Activated naive CD8-positive, alpha-beta T cell treated with anti-CD3 and anti-CD28 coated beads, Interleukin-2, amount 10 ng/mL, durations not matched to agents 7 days and 5 days (primary cell): Measurements from ENCODE around the gene STK31. TPM values are rescaled to one million over a fixed set of nuclear protein-coding genes. Genes with fewer than 3 reads are reported as not detected.

Source experiments
- ATAC-seq: fragments of 150-1000 bp; cut with Tn5 transposase; one replicate; pipeline ENCODE4 v1.10.0; 2021; ENCODE audit warnings: low read depth, moderate library complexity
- POLR2A ChIA-PET: fragments of 350-600 bp; sonication (Branson Sonifier 250); formaldehyde crosslinking; loops from one replicate; lab custom pipeline; 2021; ENCODE audit warnings: antibody characterized with exemption; lab: Charles Lee
- DNase-seq: peaks from one replicate; pipeline ENCODE4 v3.0.0; 2021
- H3K27ac Mint-ChIP-seq: one replicate; pipeline ENCODE4 v1.8.0; 2022; ENCODE audit warnings: mild to moderate bottlenecking, mixed read lengths
- H3K27me3 Mint-ChIP-seq: one replicate; pipeline ENCODE4 v1.8.0; 2022; ENCODE audit warnings: mild to moderate bottlenecking, moderate library complexity, mixed read lengths
- H3K36me3 Mint-ChIP-seq: one replicate; pipeline ENCODE4 v1.8.0; 2021; ENCODE audit warnings: mild to moderate bottlenecking, mixed read lengths
- H3K4me1 Mint-ChIP-seq: one replicate; pipeline ENCODE4 v1.8.0; 2021; ENCODE audit warnings: mixed read lengths
- H3K4me3 Mint-ChIP-seq: one replicate; pipeline ENCODE4 v1.8.0; 2022; ENCODE audit warnings: mild to moderate bottlenecking, moderate library complexity, mixed read lengths
- H3K9me3 Mint-ChIP-seq: one replicate; pipeline ENCODE4 v1.8.0; 2021; ENCODE audit warnings: mixed read lengths
- total RNA-seq, 2 experiments: library from RNA; stranded (reverse); gene quantifications; one replicate each; pipeline ENCODE4 v1.2.3, GENCODE V29; 2021

Gene STK31
- total RNA-seq, 2 experiments from 2014 or later, result 0.48 to 0.80 TPM

GRCh38 chr7:23689165-23689564 lies 20.9 kb upstream of the STK31 start:
- Mint-ChIP-seq H3K27ac (no peak overlapping the region), H3K27me3 (no peaks in the 10 kb centered on the region)
- POLR2A ChIA-PET, result no interaction called here

GRCh38 chr7:23691320-23691719 lies 18.7 kb upstream of the STK31 start:
- POLR2A ChIA-PET, result no interaction called here
- Mint-ChIP-seq H3K4me3 (no peak overlapping the region), H3K4me1 (no peaks in the 10 kb centered on the region), H3K9me3 (no peaks in the 10 kb centered on the region), H3K27ac (no peak overlapping the region), H3K27me3 (no peaks in the 10 kb centered on the region), H3K36me3 (peaks cover 19% of the 10 kb centered on the region)
- DNase-seq, result no peak
- ATAC-seq, result no peak

More at GRCh38 chr7:23689165-23689564, 20.9 kb upstream of the STK31 start:
- no peak for ATAC-seq
- peaks cover 16% of the 10 kb centered on the region for H3K36me3 Mint-ChIP-seq
- H3K9me3 Mint-ChIP-seq, result no peaks in the 10 kb centered on the region
- no peak for DNase-seq
- H3K4me1 Mint-ChIP-seq, result no peaks in the 10 kb centered on the region
- H3K4me3 Mint-ChIP-seq, result no peak overlapping the region

GRCh38 chr7:23693224-23693623 lies 16.8 kb upstream of the STK31 start:
- no peaks in the 10 kb centered on the region for H3K4me1 Mint-ChIP-seq
- DNase-seq, result no peak
- peaks cover 16% of the 10 kb centered on the region for H3K36me3 Mint-ChIP-seq
- H3K27ac Mint-ChIP-seq, result no peak overlapping the region
- POLR2A ChIA-PET, result no interaction called here
- H3K9me3 Mint-ChIP-seq, result no peaks in the 10 kb centered on the region
- ATAC-seq, result no peak
- H3K27me3 Mint-ChIP-seq, result no peaks in the 10 kb centered on the region
- H3K4me3 Mint-ChIP-seq, result no peak overlapping the region

GRCh38 chr7:23696916-23697441 lies 13.0 kb upstream of the STK31 start:
- no peaks in the 10 kb centered on the region for H3K9me3 Mint-ChIP-seq
- ATAC-seq, result peak; percentile 58
- no peak overlapping the region for H3K4me3 Mint-ChIP-seq
- H3K36me3 Mint-ChIP-seq, result peaks cover 15% of the 10 kb centered on the region
- H3K27me3 Mint-ChIP-seq, result no peaks in the 10 kb centered on the region
- H3K4me1 Mint-ChIP-seq, result no peaks in the 10 kb centered on the region
- no peak overlapping the region for H3K27ac Mint-ChIP-seq
- POLR2A ChIA-PET, result no interaction called here
- DNase-seq, result peak; percentile 70

- H3K9me3 Mint-ChIP-seq, result no peaks in the 10 kb centered on the region
- POLR2A ChIA-PET, result no interaction called here
- no peak overlapping the region for H3K4me3 Mint-ChIP-seq
- H3K4me1 Mint-ChIP-seq, result no peaks in the 10 kb centered on the region
- DNase-seq (no peak), ATAC-seq (no peak)
- H3K27me3 Mint-ChIP-seq, result no peaks in the 10 kb centered on the region
- peaks cover 14% of the 10 kb centered on the region for H3K36me3 Mint-ChIP-seq
- H3K27ac Mint-ChIP-seq, result no peak overlapping the region
Observed at GRCh38 chr7:23698822-23699221, 11.2 kb upstream of the STK31 start.

- Mint-ChIP-seq H3K27ac (no peak overlapping the region), H3K36me3 (peaks cover 22% of the 10 kb centered on the region), H3K9me3 (peaks cover 9% of the 10 kb centered on the region), H3K4me1 (no peaks in the 10 kb centered on the region), H3K4me3 (no peak overlapping the region), H3K27me3 (no peaks in the 10 kb centered on the region)
- ATAC-seq, result no peak
- DNase-seq, result no peak
- POLR2A ChIA-PET, result no interaction called here
Observed at GRCh38 chr7:23700046-23700445, 10.0 kb upstream of the STK31 start.

GRCh38 chr7:23709081-23709750 lies 803 bp upstream of the STK31 start:
- ATAC-seq, result no peak
- H3K4me1 Mint-ChIP-seq, result no peaks in the 10 kb centered on the region
- H3K4me3 Mint-ChIP-seq, result no peak overlapping the region
- DNase-seq, result no peak
- peaks cover 17% of the 10 kb centered on the region for H3K36me3 Mint-ChIP-seq
- no peak overlapping the region for H3K27ac Mint-ChIP-seq
- POLR2A ChIA-PET, result no interaction called here
- peaks cover 17% of the 10 kb centered on the region for H3K9me3 Mint-ChIP-seq
- no peaks in the 10 kb centered on the region for H3K27me3 Mint-ChIP-seq

GRCh38 chr7:23712368-23713284 lies 2.6 kb downstream of the STK31 start:
- Mint-ChIP-seq H3K27me3 (no peaks in the 10 kb centered on the region), H3K27ac (no peak overlapping the region), H3K4me3 (no peak overlapping the region), H3K36me3 (no peaks in the 10 kb centered on the region), H3K4me1 (no peaks in the 10 kb centered on the region), H3K9me3 (no peaks in the 10 kb centered on the region)
- DNase-seq (no peak), ATAC-seq (no peak)
- POLR2A ChIA-PET, result no interaction called here

- Mint-ChIP-seq H3K27ac (no peak overlapping the region), H3K4me1 (no peaks in the 10 kb centered on the region), H3K4me3 (no peak overlapping the region), H3K36me3 (no peaks in the 10 kb centered on the region), H3K27me3 (no peaks in the 10 kb centered on the region), H3K9me3 (no peaks in the 10 kb centered on the region)
- no peak for DNase-seq
- POLR2A ChIA-PET, result no interaction called here
- ATAC-seq, result no peak
Observed at GRCh38 chr7:23713285-23714149, 3.5 kb downstream of the STK31 start.

GRCh38 chr7:23714150-23714464 lies 4.1 kb downstream of the STK31 start:
- no peak overlapping the region for H3K4me3 Mint-ChIP-seq
- H3K27me3 Mint-ChIP-seq, result peaks cover 2% of the 10 kb centered on the region
- H3K27ac Mint-ChIP-seq, result no peak overlapping the region
- DNase-seq (no peak), ATAC-seq (no peak)
- no peaks in the 10 kb centered on the region for H3K4me1 Mint-ChIP-seq
- H3K36me3 Mint-ChIP-seq, result no peaks in the 10 kb centered on the region
- no peaks in the 10 kb centered on the region for H3K9me3 Mint-ChIP-seq
- POLR2A ChIA-PET, result no interaction called here

- no peak for DNase-seq
- H3K4me3 Mint-ChIP-seq, result no peak overlapping the region
- no peaks in the 10 kb centered on the region for H3K4me1 Mint-ChIP-seq
- H3K36me3 Mint-ChIP-seq, result no peaks in the 10 kb centered on the region
- POLR2A ChIA-PET, result no interaction called here
- H3K27ac Mint-ChIP-seq, result no peak overlapping the region
- peaks cover 3% of the 10 kb centered on the region for H3K27me3 Mint-ChIP-seq
- H3K9me3 Mint-ChIP-seq, result no peaks in the 10 kb centered on the region
- ATAC-seq, result no peak
Observed at GRCh38 chr7:23714579-23714978, 4.6 kb downstream of the STK31 start.

- Mint-ChIP-seq H3K36me3 (no peaks in the 10 kb centered on the region), H3K27me3 (peaks cover 3% of the 10 kb centered on the region)
Observed at GRCh38 chr7:23715099-23715498, 5.1 kb downstream of the STK31 start.

GRCh38 chr7:23717788-23718187 lies 7.8 kb downstream of the STK31 start:
- no peak for ATAC-seq
- DNase-seq, result no peak
- POLR2A ChIA-PET, result no interaction called here
- H3K9me3 Mint-ChIP-seq, result no peaks in the 10 kb centered on the region
- no peak overlapping the region for H3K27ac Mint-ChIP-seq
- no peaks in the 10 kb centered on the region for H3K36me3 Mint-ChIP-seq
- H3K27me3 Mint-ChIP-seq, result peaks cover 3% of the 10 kb centered on the region
- H3K4me1 Mint-ChIP-seq, result no peaks in the 10 kb centered on the region
- H3K4me3 Mint-ChIP-seq, result no peak overlapping the region

More at GRCh38 chr7:23715099-23715498, 5.1 kb downstream of the STK31 start:
- POLR2A ChIA-PET, result no interaction called here
- no peak overlapping the region for H3K27ac Mint-ChIP-seq
- DNase-seq (no peak), ATAC-seq (no peak)
- H3K4me1 Mint-ChIP-seq, result no peaks in the 10 kb centered on the region
- H3K9me3 Mint-ChIP-seq, result no peaks in the 10 kb centered on the region
- no peak overlapping the region for H3K4me3 Mint-ChIP-seq
